GM12878 (cell line): ENCODE data around the gene OPRD1. TPM values are rescaled to one million over a fixed set of nuclear protein-coding genes. Genes with fewer than 3 reads are reported as not detected.

Experiments
- BHLHE40 ChIP-seq, 2 experiments: fragments of 450-650 bp in 1 of 2; IDR thresholded peaks; 2 replicates each; pipeline ENCODE4 v1.6.1; 2011 to 2017; ENCODE audit warnings: low read depth in 2 of 2, borderline replicate concordance in 1 of 2, improper control_type of control experiment in 1 of 2, low read length in 1 of 2, mild to moderate bottlenecking in 1 of 2
- BMI1 ChIP-seq: fragments of 450-650 bp; IDR thresholded peaks from 2 replicates; pipeline ENCODE4 v1.6.1; 2016; ENCODE audit warnings: mild to moderate bottlenecking, moderate library complexity, borderline replicate concordance
- ETV6 ChIP-seq, 2 experiments: fragments of 450-650 bp in 1 of 2; IDR thresholded peaks in 1 of 2; conservative IDR thresholded peaks in 1 of 2; 2 replicates each; pipeline ENCODE4 v1.6.1; 2014; ENCODE audit warnings: antibody characterized with exemption in 1 of 2, borderline replicate concordance in 1 of 2, low read depth in 1 of 2, mild to moderate bottlenecking in 1 of 2, moderate library complexity in 1 of 2
- HDAC6 ChIP-seq: fragments of 200-600 bp; sonication (generic); IDR thresholded peaks from one replicate; pipeline ENCODE4 v1.8.0; 2017; ENCODE audit warnings: antibody characterized with exemption; ENCODE audit not compliant: unreplicated experiment
- IKZF2 ChIP-seq, 2 experiments: fragments of 450-650 bp; IDR thresholded peaks; 2 replicates each; pipeline ENCODE4 v1.6.1; 2017; ENCODE audit warnings: mild to moderate bottlenecking in 2 of 2, moderate library complexity in 2 of 2
- JUNB ChIP-seq: IDR thresholded peaks from 2 replicates; pipeline ENCODE4 v1.6.1; 2016; ENCODE audit warnings: antibody characterized with exemption, mild to moderate bottlenecking
- JUND ChIP-seq: IDR thresholded peaks from 2 replicates; pipeline ENCODE4 v1.6.1; 2012; ENCODE audit warnings: low read depth, mild to moderate bottlenecking, low read length, improper control_type of control experiment, moderate library complexity
- LARP7 ChIP-seq: fragments of 450-650 bp; IDR thresholded peaks from 2 replicates; pipeline ENCODE4 v1.6.1; 2017; ENCODE audit warnings: mild to moderate bottlenecking
- NFIC ChIP-seq: IDR thresholded peaks from 2 replicates; pipeline ENCODE4 v1.6.1; 2012; ENCODE audit warnings: low read depth, mild to moderate bottlenecking, inconsistent platforms, low read length, moderate library complexity
- NR2C1 ChIP-seq: fragments of 450-650 bp; IDR thresholded peaks from 2 replicates; pipeline ENCODE4 v1.6.1; 2017; ENCODE audit warnings: antibody characterized with exemption, mild to moderate bottlenecking, moderate library complexity
- NR2F1 ChIP-seq: fragments of 450-650 bp; conservative IDR thresholded peaks from 2 replicates; pipeline ENCODE4 v1.6.1; 2017; ENCODE audit warnings: mild to moderate bottlenecking
- NRF1 ChIP-seq: conservative IDR thresholded peaks from 2 replicates; pipeline ENCODE4 v1.6.1; 2011; ENCODE audit warnings: mild to moderate bottlenecking, low read depth, low read length, improper control_type of control experiment
- POU2F2 ChIP-seq: IDR thresholded peaks from 3 replicates; pipeline ENCODE4 v1.6.1; 2011; ENCODE audit warnings: low read depth, mild to moderate bottlenecking, low read length, borderline replicate concordance
- RUNX3 ChIP-seq: IDR thresholded peaks from 2 replicates; pipeline ENCODE4 v1.6.1; 2012; ENCODE audit warnings: low read length, inconsistent platforms
- SPI1 ChIP-seq: IDR thresholded peaks from 2 replicates; pipeline ENCODE4 v1.6.1; 2011; ENCODE audit warnings: low read depth, mild to moderate bottlenecking, low read length, moderate library complexity, borderline replicate concordance; ENCODE audit not compliant: insufficient read depth
- TCF3 ChIP-seq: IDR thresholded peaks from 2 replicates; pipeline ENCODE4 v1.6.1; 2012; ENCODE audit warnings: low read depth, mild to moderate bottlenecking, low read length, borderline replicate concordance; ENCODE audit not compliant: insufficient read depth
- TCF7 ChIP-seq: IDR thresholded peaks from 2 replicates; pipeline ENCODE4 v1.6.1; 2014; ENCODE audit warnings: antibody characterized with exemption, borderline replicate concordance
- YY1 ChIP-seq: IDR thresholded peaks from 2 replicates; pipeline ENCODE4 v1.6.1; 2011; ENCODE audit warnings: low read depth, mild to moderate bottlenecking, low read length
- polyA plus RNA-seq, 11 experiments: library from polyadenylated mRNA; depleted of rRNA in 4 of 11; unstranded in 6 of 11; stranded (reverse) in 5 of 11; fragments of >200 nt; fragmentation: Nextera tagmentation in 4 of 11; fragmentation: Illumina TruSeq in 1 of 11; extraction: Ambion mirVana in 4 of 11; extraction: Trizol in 1 of 11; gene quantifications; 1 replicate in 1 of 11; 2 replicates in 10 of 11; pipeline versions ENCODE4 v1.2.1 to v1.2.3, GENCODE V29; 2011 to 2016; ENCODE audit warnings: inconsistent platforms in 2 of 11, missing spikeins in 2 of 11, low read depth in 1 of 11
- total RNA-seq, 4 experiments: library from RNA; depleted of rRNA in 3 of 4; stranded (reverse); fragments of >200 nt in 3 of 4; fragmentation: Illumina TruSeq in 1 of 4; extraction: Trizol in 1 of 4; gene quantifications; 2 replicates each; pipeline versions ENCODE4 v1.2.1 to v1.2.3, GENCODE V29; 2013 to 2021
- TF ChIP-seq, protein P1 (sequence below): IDR thresholded peaks from 2 replicates; pipeline ENCODE4 v1.6.1; 2012; ENCODE audit warnings: low read depth, low read length, improper control_type of control experiment
- TF ChIP-seq, protein P2 (sequence below): fragments of 450-650 bp; IDR thresholded peaks from 2 replicates; pipeline ENCODE4 v1.6.1; 2017; ENCODE audit warnings: mild to moderate bottlenecking
- TF ChIP-seq, protein P3 (sequence below): IDR thresholded peaks from 2 replicates; pipeline ENCODE4 v1.6.1; 2012; ENCODE audit warnings: low read depth, low read length, improper control_type of control experiment
- TF ChIP-seq, protein P4 (sequence below): fragments of 450-650 bp; conservative IDR thresholded peaks from 2 replicates; pipeline ENCODE4 v1.6.1; 2017; ENCODE audit warnings: mild to moderate bottlenecking, moderate library complexity
- TF ChIP-seq, protein P5 (sequence below): IDR thresholded peaks from 2 replicates; pipeline ENCODE4 v1.6.1; 2012; ENCODE audit warnings: low read length, inconsistent platforms

OPRD1 gene
- total and polyA plus RNA-seq, 10 of the 15 experiments (the other 5 are each of a cell fraction or from before 2014, with no cell fraction given): 0.02 TPM; not detected in 8

DNA sequence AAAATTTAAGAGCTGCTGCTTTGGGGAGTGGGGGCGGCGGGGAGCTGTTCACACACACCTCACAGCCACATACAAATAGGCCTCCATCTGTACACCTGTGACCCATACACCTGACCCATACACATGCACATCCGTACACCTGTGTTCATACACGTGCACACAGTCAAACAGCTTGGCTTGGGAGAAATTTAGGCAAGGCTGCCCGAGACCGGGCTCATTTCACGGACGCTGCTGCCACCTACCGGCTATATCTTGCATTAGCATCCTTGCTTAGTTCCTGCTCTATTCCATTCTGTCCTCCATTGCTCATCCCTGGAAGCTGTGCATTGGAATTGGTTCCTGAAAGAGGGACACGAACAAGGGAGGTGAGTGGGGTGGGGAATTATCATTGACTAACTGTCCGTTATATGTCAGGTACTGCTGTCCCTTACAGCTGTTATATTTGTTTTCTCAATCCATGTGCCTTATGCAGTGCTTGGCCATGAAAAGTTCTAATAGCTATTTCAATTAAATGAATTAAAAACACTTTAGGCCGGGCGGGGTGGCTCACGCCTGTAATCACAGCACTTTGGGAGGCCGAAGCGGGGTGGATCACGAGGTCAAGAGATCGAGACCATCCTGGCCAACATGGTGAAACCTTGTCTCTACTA lies 65.3 kb downstream of the OPRD1 start (continued):
- TF ChIP-seq, protein P1, sequence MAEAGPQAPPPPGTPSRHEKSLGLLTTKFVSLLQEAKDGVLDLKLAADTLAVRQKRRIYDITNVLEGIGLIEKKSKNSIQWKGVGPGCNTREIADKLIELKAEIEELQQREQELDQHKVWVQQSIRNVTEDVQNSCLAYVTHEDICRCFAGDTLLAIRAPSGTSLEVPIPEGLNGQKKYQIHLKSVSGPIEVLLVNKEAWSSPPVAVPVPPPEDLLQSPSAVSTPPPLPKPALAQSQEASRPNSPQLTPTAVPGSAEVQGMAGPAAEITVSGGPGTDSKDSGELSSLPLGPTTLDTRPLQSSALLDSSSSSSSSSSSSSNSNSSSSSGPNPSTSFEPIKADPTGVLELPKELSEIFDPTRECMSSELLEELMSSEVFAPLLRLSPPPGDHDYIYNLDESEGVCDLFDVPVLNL: no peak
- TF ChIP-seq, protein P2, sequence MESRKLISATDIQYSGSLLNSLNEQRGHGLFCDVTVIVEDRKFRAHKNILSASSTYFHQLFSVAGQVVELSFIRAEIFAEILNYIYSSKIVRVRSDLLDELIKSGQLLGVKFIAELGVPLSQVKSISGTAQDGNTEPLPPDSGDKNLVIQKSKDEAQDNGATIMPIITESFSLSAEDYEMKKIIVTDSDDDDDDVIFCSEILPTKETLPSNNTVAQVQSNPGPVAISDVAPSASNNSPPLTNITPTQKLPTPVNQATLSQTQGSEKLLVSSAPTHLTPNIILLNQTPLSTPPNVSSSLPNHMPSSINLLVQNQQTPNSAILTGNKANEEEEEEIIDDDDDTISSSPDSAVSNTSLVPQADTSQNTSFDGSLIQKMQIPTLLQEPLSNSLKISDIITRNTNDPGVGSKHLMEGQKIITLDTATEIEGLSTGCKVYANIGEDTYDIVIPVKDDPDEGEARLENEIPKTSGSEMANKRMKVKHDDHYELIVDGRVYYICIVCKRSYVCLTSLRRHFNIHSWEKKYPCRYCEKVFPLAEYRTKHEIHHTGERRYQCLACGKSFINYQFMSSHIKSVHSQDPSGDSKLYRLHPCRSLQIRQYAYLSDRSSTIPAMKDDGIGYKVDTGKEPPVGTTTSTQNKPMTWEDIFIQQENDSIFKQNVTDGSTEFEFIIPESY: no peak
- TF ChIP-seq BHLHE40 (IDR thresholded peaks at IDR 0.05; ENCODE audit: borderline replicate concordance in 1 of 2, low read depth in 2 of 2, low read length in 1 of 2): peak; percentile 87 to 90
- TF ChIP-seq, protein P3, sequence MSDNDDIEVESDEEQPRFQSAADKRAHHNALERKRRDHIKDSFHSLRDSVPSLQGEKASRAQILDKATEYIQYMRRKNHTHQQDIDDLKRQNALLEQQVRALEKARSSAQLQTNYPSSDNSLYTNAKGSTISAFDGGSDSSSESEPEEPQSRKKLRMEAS: peak; percentile 48; the same call in 1 of the 2 replicates
- TF ChIP-seq YY1: peak; percentile 78
- no peak for TF ChIP-seq JUNB
- TF ChIP-seq HDAC6: no peak
- no peak for TF ChIP-seq NR2F1
- no peak for TF ChIP-seq TCF7
- no peak for TF ChIP-seq RUNX3
- TF ChIP-seq NRF1: no peak
- TF ChIP-seq NR2C1: no peak
- TF ChIP-seq NFIC: no peak
- no peak for TF ChIP-seq TCF3
- TF ChIP-seq JUND: no peak
- TF ChIP-seq IKZF2 (IDR thresholded peaks at IDR 0.05): peak; percentile 56 to 73; a peak in 3 of 4 replicates
- TF ChIP-seq LARP7: no peak
- TF ChIP-seq SPI1: no peak
- peak; percentile 79; the same call in 2 of the 3 replicates for TF ChIP-seq POU2F2
- TF ChIP-seq, protein P4, sequence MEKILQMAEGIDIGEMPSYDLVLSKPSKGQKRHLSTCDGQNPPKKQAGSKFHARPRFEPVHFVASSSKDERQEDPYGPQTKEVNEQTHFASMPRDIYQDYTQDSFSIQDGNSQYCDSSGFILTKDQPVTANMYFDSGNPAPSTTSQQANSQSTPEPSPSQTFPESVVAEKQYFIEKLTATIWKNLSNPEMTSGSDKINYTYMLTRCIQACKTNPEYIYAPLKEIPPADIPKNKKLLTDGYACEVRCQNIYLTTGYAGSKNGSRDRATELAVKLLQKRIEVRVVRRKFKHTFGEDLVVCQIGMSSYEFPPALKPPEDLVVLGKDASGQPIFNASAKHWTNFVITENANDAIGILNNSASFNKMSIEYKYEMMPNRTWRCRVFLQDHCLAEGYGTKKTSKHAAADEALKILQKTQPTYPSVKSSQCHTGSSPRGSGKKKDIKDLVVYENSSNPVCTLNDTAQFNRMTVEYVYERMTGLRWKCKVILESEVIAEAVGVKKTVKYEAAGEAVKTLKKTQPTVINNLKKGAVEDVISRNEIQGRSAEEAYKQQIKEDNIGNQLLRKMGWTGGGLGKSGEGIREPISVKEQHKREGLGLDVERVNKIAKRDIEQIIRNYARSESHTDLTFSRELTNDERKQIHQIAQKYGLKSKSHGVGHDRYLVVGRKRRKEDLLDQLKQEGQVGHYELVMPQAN: no peak
- TF ChIP-seq, protein P5, sequence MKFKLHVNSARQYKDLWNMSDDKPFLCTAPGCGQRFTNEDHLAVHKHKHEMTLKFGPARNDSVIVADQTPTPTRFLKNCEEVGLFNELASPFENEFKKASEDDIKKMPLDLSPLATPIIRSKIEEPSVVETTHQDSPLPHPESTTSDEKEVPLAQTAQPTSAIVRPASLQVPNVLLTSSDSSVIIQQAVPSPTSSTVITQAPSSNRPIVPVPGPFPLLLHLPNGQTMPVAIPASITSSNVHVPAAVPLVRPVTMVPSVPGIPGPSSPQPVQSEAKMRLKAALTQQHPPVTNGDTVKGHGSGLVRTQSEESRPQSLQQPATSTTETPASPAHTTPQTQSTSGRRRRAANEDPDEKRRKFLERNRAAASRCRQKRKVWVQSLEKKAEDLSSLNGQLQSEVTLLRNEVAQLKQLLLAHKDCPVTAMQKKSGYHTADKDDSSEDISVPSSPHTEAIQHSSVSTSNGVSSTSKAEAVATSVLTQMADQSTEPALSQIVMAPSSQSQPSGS: no peak
- TF ChIP-seq BMI1: no peak
- TF ChIP-seq ETV6 (conservative IDR thresholded peaks at IDR 0.05 in 1 of 2, IDR thresholded peaks at IDR 0.05 in 1 of 2; ENCODE audit: borderline replicate concordance in 1 of 2, low read depth in 1 of 2): no peak
